Upper lobe of left lung (tissue), 6 donors: ENCODE data around the gene CCDC178. TPM values are rescaled to one million over a fixed set of nuclear protein-coding genes. Genes with fewer than 3 reads are reported as not detected.

Experiments
- ATAC-seq, 2 donors: fragments of 200-7000 bp; cut with Tn5 transposase; one replicate each; pipeline ENCODE4 v1.9.1; 2022; ENCODE audit warnings: mild to moderate bottlenecking in 2 of 2, moderate library complexity in 2 of 2; ENCODE audit not compliant: low FRiP score in 2 of 2
- DNase-seq, 2 donors: peaks; one replicate each; pipeline ENCODE4 v3.0.0-alpha.2; 2019 to 2020
- H3K27ac ChIP-seq, 4 donors: fragments of 200-600 bp; sonication (generic); one replicate each; pipeline ENCODE4 v1.5.1; 2016 to 2019
- H3K27me3 ChIP-seq, 4 donors: fragments of 200-600 bp; sonication (generic); one replicate each; pipeline ENCODE4 v1.5.1; 2017 to 2019
- H3K36me3 ChIP-seq, 4 donors: fragments of 200-600 bp; sonication (generic); one replicate each; pipeline ENCODE4 v1.5.1; 2016 to 2019
- H3K4me1 ChIP-seq, 4 donors: fragments of 200-600 bp; sonication (generic); one replicate each; pipeline ENCODE4 v1.5.1; 2018 to 2019
- H3K4me3 ChIP-seq, 4 donors: fragments of 200-600 bp; sonication (generic); one replicate each; pipeline ENCODE4 v1.5.1; 2017 to 2019; ENCODE audit warnings: mild to moderate bottlenecking in 2 of 4, moderate library complexity in 1 of 4
- H3K9me3 ChIP-seq, 4 donors: fragments of 200-600 bp; sonication (generic); one replicate each; pipeline ENCODE4 v1.5.1; 2018 to 2019
- CTCF ChIP-seq, 6 experiments: fragments of 450-650 bp in 4 of 6; fragments of 200-600 bp in 2 of 6; sonication (generic) in 2 of 6; IDR thresholded peaks; one replicate each; pipeline ENCODE4 v1.5.1; 2016 to 2019; ENCODE audit warnings: antibody characterized with exemption in 6 of 6
- EP300 ChIP-seq, 4 donors: sonication (generic); formaldehyde crosslinking; IDR thresholded peaks; one replicate each; pipeline ENCODE4 v1.5.1; 2017; ENCODE audit warnings: antibody characterized with exemption in 4 of 4, control low read depth in 2 of 4
- POLR2A ChIP-seq, 4 donors: fragments of 450-650 bp; IDR thresholded peaks; one replicate each; pipeline ENCODE4 v1.5.1; 2016 to 2017; ENCODE audit warnings: antibody characterized with exemption in 4 of 4, mild to moderate bottlenecking in 2 of 4
- POLR2AphosphoS5 ChIP-seq, 2 donors: sonication (generic); formaldehyde crosslinking; IDR thresholded peaks; one replicate each; pipeline ENCODE4 v1.5.1; 2017; ENCODE audit warnings: antibody characterized with exemption in 2 of 2
- WGBS, 2 donors: methylation state at CpG; one replicate each; pipeline ENCODE4 v1.1.5; 2017 to 2018; 5-methylcytosine and 5-hydroxymethylcytosine counted together
- total RNA-seq, 6 donors: library from RNA; depleted of rRNA in 4 of 6; stranded (reverse); fragments of >200 nt in 4 of 6; gene quantifications; one replicate each; pipeline versions ENCODE4 v1.1.0 to v1.2.1, GENCODE V29; 2016 to 2021
- donor health status: DM: no; HTN: no; CAD: no; lungs with moderate emphysema.
- donor health status: DM: no; HTN: yes; CAD: no; lungs with severe emphysema.

The CCDC178 gene
- total RNA-seq, 6 donors from 2014 or later, result 0.89 to 1.4 TPM; not detected in 4

DNA sequence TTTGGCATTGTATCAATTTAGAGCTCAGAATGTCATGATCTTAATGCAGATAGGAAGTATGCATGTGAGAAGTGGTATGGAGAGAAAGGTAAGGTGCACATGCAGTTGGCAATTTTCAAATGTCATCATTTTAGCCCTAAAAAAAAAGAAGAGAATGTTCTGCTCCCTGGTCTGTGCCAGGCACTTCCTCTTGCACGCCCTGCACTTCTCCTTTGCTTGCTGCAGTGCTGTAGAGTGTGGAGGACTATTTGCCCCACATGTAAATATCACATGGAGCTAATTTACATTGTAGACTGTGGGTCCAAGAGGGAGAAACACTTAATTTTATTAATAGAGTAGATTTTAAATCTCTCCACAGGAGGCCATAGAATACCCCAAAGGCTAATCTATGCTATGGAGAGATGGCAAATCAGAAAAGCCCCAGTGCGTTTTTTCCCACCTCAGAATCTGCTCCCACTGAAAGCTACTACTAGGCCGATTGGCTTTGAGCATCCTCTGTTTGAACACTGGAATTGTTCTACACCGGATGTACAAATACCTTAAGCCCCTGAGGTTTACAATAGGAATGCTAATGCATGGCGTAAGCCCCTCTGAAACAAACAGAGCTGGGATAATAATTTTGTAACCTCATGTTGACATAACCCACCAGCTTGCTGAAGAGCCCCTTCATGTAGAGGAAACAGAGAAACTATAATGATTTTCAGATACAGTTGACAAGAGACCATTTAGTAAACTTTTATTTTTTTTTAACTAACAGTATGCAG is 530.5 kb downstream of the CCDC178 start:
- Histone ChIP-seq H3K36me3 (no peaks in the 10 kb centered on the region), H3K9me3 (no peaks in the 10 kb centered on the region), H3K4me3 (no peak overlapping the region), H3K4me1 (no peaks in the 10 kb centered on the region), H3K27me3 (no peaks in the 10 kb centered on the region), H3K27ac (no peak overlapping the region)
- DNase-seq, result no peak
- TF ChIP-seq POLR2AphosphoS5 (IDR thresholded peaks at IDR 0.05) (no peak), CTCF (IDR thresholded peaks at IDR 0.05) (no peak), POLR2A (IDR thresholded peaks at IDR 0.05) (no peak), EP300 (IDR thresholded peaks at IDR 0.05) (no peak)
- ATAC-seq, result no peak
- 56 to 62% methylated on average over 5 of the region's 5 CpGs for WGBS, 2 donors

GRCh38 chr18:32908424-32908805 is 532.1 kb downstream of the CCDC178 start:
- Histone ChIP-seq H3K27ac (no peak overlapping the region), H3K9me3 (no peaks in the 10 kb centered on the region), H3K27me3 (no peaks in the 10 kb centered on the region), H3K4me3 (no peak overlapping the region), H3K4me1 (no peaks in the 10 kb centered on the region), H3K36me3 (no peaks in the 10 kb centered on the region)
- TF ChIP-seq CTCF (IDR thresholded peaks at IDR 0.05) (no peak), EP300 (IDR thresholded peaks at IDR 0.05) (no peak), POLR2A (IDR thresholded peaks at IDR 0.05) (no peak), POLR2AphosphoS5 (IDR thresholded peaks at IDR 0.05) (no peak)
- 81 to 90% methylated on average over 7 of the region's 7 CpGs for WGBS, 2 donors
- ATAC-seq (no peak), DNase-seq (no peak)

GRCh38 chr18:32907648-32908423 is 532.7 kb downstream of the CCDC178 start:
- WGBS, 2 donors, result 82 to 88% methylated on average over 12 of the region's 12 CpGs
- Histone ChIP-seq H3K4me3 (no peak overlapping the region), H3K4me1 (no peaks in the 10 kb centered on the region), H3K9me3 (no peaks in the 10 kb centered on the region), H3K27ac (no peak overlapping the region), H3K27me3 (no peaks in the 10 kb centered on the region), H3K36me3 (no peaks in the 10 kb centered on the region)
- ATAC-seq (no peak), DNase-seq (no peak)
- TF ChIP-seq CTCF (IDR thresholded peaks at IDR 0.05), result no peak
- TF ChIP-seq POLR2AphosphoS5 (IDR thresholded peaks at IDR 0.05), result no peak
- TF ChIP-seq EP300 (IDR thresholded peaks at IDR 0.05), result no peak
- TF ChIP-seq POLR2A (IDR thresholded peaks at IDR 0.05), result no peak

DNA sequence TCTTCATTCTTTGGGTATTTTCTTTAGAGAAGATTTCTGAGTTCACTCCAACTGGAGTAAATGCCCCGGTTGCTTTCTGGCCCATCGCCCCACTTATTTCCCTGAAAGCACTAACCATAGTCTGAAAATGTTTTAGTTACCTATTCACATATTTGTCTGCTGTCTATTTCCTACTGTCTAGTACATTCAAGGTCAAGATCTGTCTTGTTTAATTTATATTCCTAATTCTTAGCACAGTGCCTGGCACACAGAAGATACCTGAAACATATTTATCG is 533.3 kb downstream of the CCDC178 start:
- Histone ChIP-seq H3K36me3 (no peaks in the 10 kb centered on the region), H3K4me1 (no peaks in the 10 kb centered on the region), H3K9me3 (no peaks in the 10 kb centered on the region), H3K4me3 (no peak overlapping the region), H3K27ac (no peak overlapping the region), H3K27me3 (no peaks in the 10 kb centered on the region)
- TF ChIP-seq POLR2AphosphoS5 (IDR thresholded peaks at IDR 0.05), result no peak
- TF ChIP-seq POLR2A (IDR thresholded peaks at IDR 0.05), result no peak
- TF ChIP-seq EP300 (IDR thresholded peaks at IDR 0.05), result no peak
- no peak for TF ChIP-seq CTCF (IDR thresholded peaks at IDR 0.05)
- ATAC-seq (no peak), DNase-seq (no peak)
- 85 to 93% methylated on average over 3 of the region's 3 CpGs for WGBS, 2 donors
